Panc1 (cell line): ENCODE data around the gene NCBP1.

Source experiments
- POLR2AphosphoS5 ChIP-seq: IDR thresholded peaks from 2 replicates; pipeline ENCODE4 v1.6.1; 2012; ENCODE audit warnings: mild to moderate bottlenecking, low read depth, low read length, moderate library complexity
- TF ChIP-seq, protein P1 (sequence below): fragments of 450-650 bp; IDR thresholded peaks from 2 replicates; pipeline ENCODE4 v1.5.1; 2017; ENCODE audit warnings: mild to moderate bottlenecking

DNA sequence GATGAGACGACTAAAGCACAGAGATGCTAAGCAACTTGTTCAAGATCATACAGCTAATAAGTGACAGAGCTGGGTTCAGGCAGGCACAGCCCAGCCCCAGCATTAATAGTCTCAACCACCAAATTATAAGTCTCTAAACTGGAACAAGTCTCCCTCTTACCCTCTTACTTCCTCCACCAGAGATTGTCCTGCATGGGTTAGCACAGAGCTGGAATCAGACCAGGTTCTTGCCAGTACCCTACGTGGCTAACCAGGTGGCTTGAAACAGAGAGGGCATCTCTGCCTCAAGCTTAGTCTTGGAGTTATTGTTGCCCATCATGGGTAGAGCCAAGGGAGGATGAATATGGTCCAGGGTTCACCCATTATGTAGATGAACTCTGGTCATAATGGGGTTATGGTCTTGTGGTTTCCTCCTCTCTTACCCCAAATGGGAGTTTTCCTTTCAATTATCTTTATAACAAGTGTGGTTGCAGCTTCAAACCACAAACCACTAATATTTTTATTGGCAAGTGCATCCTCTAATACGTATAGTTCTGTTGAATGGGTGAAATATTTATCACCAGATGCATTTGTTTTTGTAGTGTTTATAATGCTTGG is 71.8 kb downstream of the NCBP1 start:
- TF ChIP-seq, protein P1, sequence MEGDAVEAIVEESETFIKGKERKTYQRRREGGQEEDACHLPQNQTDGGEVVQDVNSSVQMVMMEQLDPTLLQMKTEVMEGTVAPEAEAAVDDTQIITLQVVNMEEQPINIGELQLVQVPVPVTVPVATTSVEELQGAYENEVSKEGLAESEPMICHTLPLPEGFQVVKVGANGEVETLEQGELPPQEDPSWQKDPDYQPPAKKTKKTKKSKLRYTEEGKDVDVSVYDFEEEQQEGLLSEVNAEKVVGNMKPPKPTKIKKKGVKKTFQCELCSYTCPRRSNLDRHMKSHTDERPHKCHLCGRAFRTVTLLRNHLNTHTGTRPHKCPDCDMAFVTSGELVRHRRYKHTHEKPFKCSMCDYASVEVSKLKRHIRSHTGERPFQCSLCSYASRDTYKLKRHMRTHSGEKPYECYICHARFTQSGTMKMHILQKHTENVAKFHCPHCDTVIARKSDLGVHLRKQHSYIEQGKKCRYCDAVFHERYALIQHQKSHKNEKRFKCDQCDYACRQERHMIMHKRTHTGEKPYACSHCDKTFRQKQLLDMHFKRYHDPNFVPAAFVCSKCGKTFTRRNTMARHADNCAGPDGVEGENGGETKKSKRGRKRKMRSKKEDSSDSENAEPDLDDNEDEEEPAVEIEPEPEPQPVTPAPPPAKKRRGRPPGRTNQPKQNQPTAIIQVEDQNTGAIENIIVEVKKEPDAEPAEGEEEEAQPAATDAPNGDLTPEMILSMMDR = no peak
- no peak for TF ChIP-seq POLR2AphosphoS5
